HUES6 (cell line): ENCODE results near the gene FCHSD1.

ENCODE experiments used
- H3K27ac ChIP-seq: 2 replicates; pipeline ENCODE4 v1.7.0; 2013; ENCODE audit warnings: low read depth, mild to moderate bottlenecking, low read length, inconsistent platforms
- H3K27me3 ChIP-seq: 2 replicates; pipeline ENCODE4 v1.6.1; 2013; ENCODE audit warnings: low read length; ENCODE audit not compliant: control insufficient read depth, insufficient read depth
- H3K36me3 ChIP-seq: 2 replicates; pipeline ENCODE4 v1.6.1; 2013; ENCODE audit warnings: low read length; ENCODE audit not compliant: control insufficient read depth, insufficient read depth
- H3K4me1 ChIP-seq: 2 replicates; pipeline ENCODE4 v1.6.1; 2013; ENCODE audit warnings: low read length; ENCODE audit not compliant: control insufficient read depth, insufficient read depth
- H3K4me3 ChIP-seq: 2 replicates; pipeline ENCODE4 v1.5.1; 2013; ENCODE audit warnings: low read depth, low read length
- H3K9ac ChIP-seq: one replicate; pipeline ENCODE4 v1.6.1; 2013; ENCODE audit warnings: mild to moderate bottlenecking, low read length
- H3K9me3 ChIP-seq: 2 replicates; pipeline ENCODE4 v1.6.1; 2013; ENCODE audit warnings: low read depth, low read length; ENCODE audit not compliant: control insufficient read depth, insufficient read depth

The FCHSD1 gene

DNA sequence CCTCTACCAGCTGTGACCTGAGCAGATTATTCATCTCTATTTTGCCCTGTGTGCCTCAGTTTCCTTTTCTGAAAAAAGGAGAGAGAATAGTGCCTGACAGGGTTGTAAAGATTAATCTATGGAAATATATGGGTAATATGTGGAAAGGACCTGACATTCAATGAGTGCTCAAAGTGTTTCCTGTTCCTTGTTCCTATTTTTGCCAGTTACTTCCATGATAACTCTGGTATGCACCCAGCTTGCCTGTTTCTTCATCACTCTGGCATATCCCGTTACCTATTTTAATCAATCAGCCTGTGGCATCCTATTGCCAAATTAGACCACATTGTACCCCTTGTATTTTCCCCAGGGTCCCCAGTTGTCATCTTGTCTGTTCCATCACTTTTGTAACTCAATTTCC is 34.4 kb upstream of the FCHSD1 start:
- Histone ChIP-seq H3K9me3 (no peaks in the 10 kb centered on the region), H3K27me3 (0 out of 2 replicates have a peak, but pooled peaks cover 2% of the 10 kb centered on the region), H3K4me1 (peaks cover 34% of the 10 kb centered on the region), H3K27ac (no peak overlapping the region), H3K4me3 (no peak overlapping the region), H3K9ac (no peak overlapping the region), H3K36me3 (no peaks in the 10 kb centered on the region)

GRCh38 chr5:141683596-141684141 is 32.5 kb upstream of the FCHSD1 start:
- Histone ChIP-seq H3K9ac (no peak overlapping the region), H3K36me3 (peaks cover 10% of the 10 kb centered on the region), H3K4me3 (no peak overlapping the region; the same call in 1 of the 2 replicates), H3K27ac (no peak overlapping the region), H3K27me3 (no peaks in the 10 kb centered on the region), H3K9me3 (no peaks in the 10 kb centered on the region), H3K4me1 (peaks cover 39% of the 10 kb centered on the region)

DNA sequence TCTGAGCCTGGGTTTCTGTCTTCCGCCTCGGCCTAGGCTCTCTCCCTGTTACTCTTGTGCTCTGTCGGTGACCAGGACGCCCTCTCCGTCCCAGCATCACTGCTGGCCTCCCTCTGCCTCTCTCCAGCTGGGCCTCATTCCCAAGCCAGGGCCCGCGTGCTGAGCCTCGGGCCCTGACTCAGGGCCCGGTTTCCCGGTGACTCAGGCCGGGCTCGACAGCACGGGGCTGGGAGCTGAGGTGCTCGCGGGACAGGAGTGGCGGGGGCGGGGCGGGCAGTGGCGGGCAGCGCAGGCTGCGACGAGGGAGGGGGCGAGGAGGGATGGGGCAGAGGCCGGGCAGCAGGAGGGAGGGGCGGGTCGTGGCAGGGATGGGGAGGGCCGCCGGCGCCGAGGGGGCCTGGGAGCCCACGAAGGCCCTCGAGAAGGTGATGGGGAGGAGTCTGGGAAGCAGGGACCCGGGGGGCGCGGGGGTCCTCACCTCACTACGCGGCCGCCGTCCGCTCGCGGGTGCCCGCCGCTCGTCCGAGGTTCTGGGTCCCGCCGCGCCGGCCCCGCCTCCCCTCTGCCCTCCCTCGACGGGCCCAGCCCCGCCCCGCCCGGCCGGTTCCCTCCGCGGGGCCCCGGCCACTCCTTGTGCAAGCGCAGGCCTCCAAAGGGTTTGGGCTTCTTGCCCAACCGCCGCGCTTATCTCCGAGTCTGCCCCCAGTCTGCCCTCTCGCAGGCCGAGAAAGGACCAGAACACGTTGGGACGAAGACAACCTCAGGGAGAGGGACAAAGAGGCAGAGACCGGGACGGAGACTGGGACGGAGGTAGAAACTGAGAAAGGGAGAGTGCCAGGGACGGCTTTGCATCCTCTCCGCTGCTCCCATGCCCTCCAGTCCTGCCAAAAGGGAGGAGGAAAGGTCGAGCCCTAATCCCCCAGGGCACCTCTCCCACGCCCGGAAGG is 30.8 kb upstream of the FCHSD1 start, which contains the start of gene ARAP3:
TSS of gene ARAP3 (minus strand) at position 536 of the 947 bp plus-strand sequence. CDS start 1,744 bp downstream, outside the sequence.
- peaks cover 16% of the 10 kb centered on the region for H3K36me3 ChIP-seq
- H3K4me1 ChIP-seq, result peaks cover 34% of the 10 kb centered on the region
- H3K27me3 ChIP-seq, result no peaks in the 10 kb centered on the region
- peak within 1 kb of the TSS; percentile 79; the same call in 1 of the 2 replicates for H3K27ac ChIP-seq
- H3K4me3 ChIP-seq, result peak within 1 kb of the TSS; percentile 69
- peak within 1 kb of the TSS; percentile 93 for H3K9ac ChIP-seq
- H3K9me3 ChIP-seq, result no peaks in the 10 kb centered on the region

DNA sequence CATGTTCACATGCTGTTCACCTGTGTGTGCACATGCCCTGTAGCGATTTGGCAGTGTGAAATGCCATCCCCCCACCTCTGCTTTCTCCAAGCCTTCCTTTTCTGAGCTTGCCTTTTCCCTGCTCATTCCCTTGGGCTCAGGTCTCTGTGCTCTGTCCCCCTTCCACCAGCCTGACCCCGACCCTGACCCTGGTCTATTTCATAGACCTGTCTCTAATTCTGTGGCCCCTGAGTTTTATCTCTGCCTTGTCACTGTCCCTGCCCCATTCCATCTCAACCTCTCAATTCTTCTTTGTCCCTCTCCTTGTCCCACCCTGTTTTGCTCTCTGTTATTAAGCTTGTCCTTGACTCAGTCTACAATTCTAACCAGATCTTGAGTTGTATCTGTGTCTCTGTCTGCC is 30.1 kb upstream of the FCHSD1 start:
- peak overlapping the region; percentile 93 for H3K9ac ChIP-seq

DNA sequence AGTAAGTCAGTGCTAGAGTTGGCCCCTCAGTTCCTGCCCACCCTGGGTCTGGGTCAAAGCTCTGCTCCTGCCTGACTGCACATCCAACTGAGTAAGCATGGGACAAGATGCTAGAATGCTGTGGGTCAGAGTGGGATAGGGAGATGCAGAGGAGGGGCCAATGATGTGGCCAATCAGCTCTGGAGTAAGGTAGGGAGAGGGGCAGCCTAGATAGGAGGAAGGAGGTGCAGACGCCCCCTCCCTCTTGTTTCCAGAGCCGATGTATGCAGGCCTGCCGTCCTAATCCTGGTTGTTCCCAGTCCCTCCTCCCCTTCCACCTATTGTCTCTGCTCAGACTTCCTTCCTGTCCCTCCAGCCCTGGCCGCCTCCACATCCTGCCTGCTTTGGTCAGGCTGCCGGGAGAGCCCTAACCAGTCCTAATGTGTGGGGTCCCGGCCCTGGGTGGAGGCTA is 29.6 kb upstream of the FCHSD1 start:
- H3K36me3 ChIP-seq, result peaks cover 16% of the 10 kb centered on the region
- no peaks in the 10 kb centered on the region for H3K27me3 ChIP-seq
- peak overlapping the region; percentile 69 for H3K4me3 ChIP-seq
- peaks cover 33% of the 10 kb centered on the region for H3K4me1 ChIP-seq
- peak overlapping the region; percentile 79; the same call in 1 of the 2 replicates for H3K27ac ChIP-seq
- H3K9ac ChIP-seq, result peak overlapping the region; percentile 93
- no peaks in the 10 kb centered on the region for H3K9me3 ChIP-seq

More for the DNA sequence above, 30.1 kb upstream of the FCHSD1 start:
- Histone ChIP-seq H3K36me3 (peaks cover 16% of the 10 kb centered on the region), H3K4me1 (peaks cover 31% of the 10 kb centered on the region), H3K9me3 (no peaks in the 10 kb centered on the region), H3K27me3 (no peaks in the 10 kb centered on the region), H3K4me3 (peak overlapping the region; percentile 69), H3K27ac (peak overlapping the region; percentile 79; the same call in 1 of the 2 replicates)

GRCh38 chr5:141680178-141680577 is 29.0 kb upstream of the FCHSD1 start:
- no peak overlapping the region for H3K9ac ChIP-seq
- H3K4me3 ChIP-seq, result no peak overlapping the region
- H3K9me3 ChIP-seq, result no peaks in the 10 kb centered on the region
- no peaks in the 10 kb centered on the region for H3K27me3 ChIP-seq
- peaks cover 16% of the 10 kb centered on the region for H3K36me3 ChIP-seq
- H3K27ac ChIP-seq, result no peak overlapping the region; the same call in 1 of the 2 replicates
- peaks cover 36% of the 10 kb centered on the region for H3K4me1 ChIP-seq

- Histone ChIP-seq H3K36me3 (peaks cover 21% of the 10 kb centered on the region), H3K9me3 (no peaks in the 10 kb centered on the region), H3K27me3 (no peaks in the 10 kb centered on the region), H3K9ac (no peak overlapping the region), H3K27ac (no peak overlapping the region), H3K4me3 (no peak overlapping the region), H3K4me1 (peaks cover 41% of the 10 kb centered on the region)
Measured at GRCh38 chr5:141677415-141677814, 26.2 kb upstream of the FCHSD1 start.

GRCh38 chr5:141675672-141676071 is 24.5 kb upstream of the FCHSD1 start:
- Histone ChIP-seq H3K27me3 (no peaks in the 10 kb centered on the region), H3K9ac (no peak overlapping the region), H3K4me1 (peaks cover 31% of the 10 kb centered on the region), H3K36me3 (peaks cover 39% of the 10 kb centered on the region), H3K9me3 (no peaks in the 10 kb centered on the region), H3K4me3 (no peak overlapping the region), H3K27ac (no peak overlapping the region)

- peaks cover 46% of the 10 kb centered on the region for H3K36me3 ChIP-seq
- H3K9ac ChIP-seq, result peak overlapping the region; percentile 55
- no peaks in the 10 kb centered on the region for H3K9me3 ChIP-seq
- H3K27ac ChIP-seq, result peak overlapping the region; percentile 80
- no peaks in the 10 kb centered on the region for H3K27me3 ChIP-seq
- peaks cover 25% of the 10 kb centered on the region for H3K4me1 ChIP-seq
- no peak overlapping the region for H3K4me3 ChIP-seq
Measured at GRCh38 chr5:141674747-141675146, 23.5 kb upstream of the FCHSD1 start.

DNA sequence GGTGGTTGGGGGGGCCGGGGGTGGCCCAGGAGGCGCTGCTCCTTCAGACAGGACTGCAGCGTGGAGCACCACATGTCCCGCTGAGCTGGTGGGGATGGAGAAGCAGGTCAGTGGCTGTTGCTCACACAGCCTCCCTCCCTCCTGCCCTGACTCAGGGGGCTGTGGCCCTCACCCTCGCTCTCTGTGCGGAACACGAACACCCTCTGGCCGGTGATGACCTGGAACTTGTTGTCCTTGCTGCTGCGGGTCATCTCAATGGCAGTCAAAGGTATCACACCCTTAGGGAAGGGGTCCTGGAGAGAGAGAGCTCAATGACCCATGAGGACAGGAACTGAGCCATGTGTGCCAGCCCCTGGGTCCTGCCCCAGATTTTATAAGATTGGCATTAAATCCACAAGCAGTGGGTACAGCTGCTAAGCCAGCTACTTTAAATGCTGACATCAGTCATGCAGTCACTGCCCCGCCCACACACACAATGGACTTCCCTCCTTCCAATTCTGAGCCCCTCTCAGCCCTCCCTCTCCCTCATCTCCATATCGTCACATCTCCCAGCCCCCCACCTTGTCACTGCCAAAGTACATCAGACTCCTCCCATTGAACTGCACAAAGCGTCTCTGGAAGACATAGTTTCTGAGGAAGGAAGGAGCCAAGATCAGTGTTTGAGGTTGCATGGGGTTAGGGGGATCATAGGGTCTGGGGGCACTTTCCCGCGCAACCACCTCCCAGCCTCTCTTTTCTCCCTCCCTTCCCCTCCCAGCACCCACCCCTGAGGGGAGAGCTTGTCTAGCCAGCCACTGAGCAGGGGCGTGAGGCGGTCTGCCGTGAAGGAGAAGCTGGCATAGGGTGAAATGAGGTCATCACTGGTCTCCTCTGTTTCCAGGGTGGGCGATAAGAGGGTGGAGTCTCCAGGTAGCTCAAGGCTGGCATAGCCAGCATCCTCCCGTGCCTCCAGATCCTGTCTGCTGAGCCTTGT is 21.9 kb upstream of the FCHSD1 start:
- Histone ChIP-seq H3K27ac (0 out of 2 replicates have a peak overlapping the region, but pooled peaks have one; percentile 10), H3K9ac (peak overlapping the region; percentile 8), H3K4me3 (0 out of 2 replicates have a peak overlapping the region, but pooled peaks have one; percentile 1), H3K36me3 (peaks cover 48% of the 10 kb centered on the region), H3K27me3 (no peaks in the 10 kb centered on the region), H3K9me3 (no peaks in the 10 kb centered on the region), H3K4me1 (peaks cover 25% of the 10 kb centered on the region)
